ENCODE data around the gene SLC25A18. TPM values are rescaled to one million over a fixed set of nuclear protein-coding genes. Genes with fewer than 3 reads are reported as not detected.
"Not testable (repeated sequence)": the region's sequence is repeated elsewhere in the genome, so short reads cannot be mapped to it uniquely, and the experiment has no call there.

The SLC25A18 gene, protein sequence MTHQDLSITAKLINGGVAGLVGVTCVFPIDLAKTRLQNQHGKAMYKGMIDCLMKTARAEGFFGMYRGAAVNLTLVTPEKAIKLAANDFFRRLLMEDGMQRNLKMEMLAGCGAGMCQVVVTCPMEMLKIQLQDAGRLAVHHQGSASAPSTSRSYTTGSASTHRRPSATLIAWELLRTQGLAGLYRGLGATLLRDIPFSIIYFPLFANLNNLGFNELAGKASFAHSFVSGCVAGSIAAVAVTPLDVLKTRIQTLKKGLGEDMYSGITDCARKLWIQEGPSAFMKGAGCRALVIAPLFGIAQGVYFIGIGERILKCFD
- 10 to 100 TPM; 11.9 to 14.9 TPM for total RNA-seq
- 6.8 TPM for polyA plus RNA-seq (ENCODE audit: insufficient read depth, low read depth, low replicate concordance)
- long read RNA-seq, donor 1 = 0 reads
- long read RNA-seq, donor 2 = 0 reads

DNA sequence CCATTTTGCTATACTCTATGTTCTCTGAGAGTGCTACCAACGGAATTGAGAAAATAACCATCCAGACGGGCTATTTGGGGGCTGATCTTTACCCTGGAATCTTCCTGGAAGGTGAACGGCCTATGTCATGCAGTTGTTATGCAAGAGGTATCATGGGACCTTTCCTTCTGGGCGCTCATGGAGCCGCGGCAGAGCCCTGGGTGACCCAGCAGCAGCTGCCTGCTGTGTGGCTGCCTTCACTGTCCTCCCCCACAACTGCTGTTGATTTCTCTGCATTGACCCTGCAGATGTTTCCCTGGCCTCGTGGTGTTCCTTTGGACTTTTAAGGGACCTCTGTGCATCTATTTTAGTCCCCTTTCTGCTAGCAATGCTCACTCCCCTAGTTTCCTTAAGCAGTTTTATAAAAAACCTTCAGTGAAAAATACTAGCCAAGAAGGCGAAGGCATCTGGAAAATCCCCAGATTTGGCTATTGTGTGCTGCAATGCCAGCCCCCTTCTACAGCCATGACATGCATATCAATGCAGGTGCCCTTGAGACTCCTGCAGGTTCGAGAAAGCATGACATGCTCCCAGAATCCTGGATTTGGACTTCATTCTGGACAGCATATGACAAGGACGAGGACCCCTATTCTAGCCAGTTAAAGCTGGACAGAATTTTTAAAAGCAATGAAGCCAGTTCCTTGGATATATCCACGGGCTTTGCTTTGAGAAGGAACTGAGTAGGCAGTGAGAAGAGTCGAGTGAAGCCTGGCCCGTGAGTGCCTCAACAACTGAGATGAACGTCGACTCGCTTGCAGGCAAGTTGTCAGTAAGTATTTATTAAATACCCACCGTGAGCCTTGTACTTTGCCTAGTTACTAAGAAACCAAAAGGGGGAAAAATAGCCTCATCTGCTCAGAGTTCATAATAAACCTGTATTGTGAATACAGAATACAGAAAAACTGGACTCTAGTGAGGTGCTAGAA lies at the start of gene SLC25A18:
Gene SLC25A18 (plus strand): TSS at position 593 of the 965 bp plus-strand sequence. CDS start 16,447 bp downstream, outside the sequence.
- Histone ChIP-seq H3K4me1 (peaks cover 16% of the 10 kb centered on the region), H3K36me3 (ENCODE audit: low read depth, missing control alignments) (no peaks in the 10 kb centered on the region), H3K27ac (peak within 1 kb of the TSS; percentile 45 to 80), H3K9me3 (no peaks in the 10 kb centered on the region), H3K27me3 (no peaks in the 10 kb centered on the region), H3K4me3 (no peak within 1 kb of the TSS)
- DNase-seq = peak; percentile 67
- no peak for TF ChIP-seq POLR2A (IDR thresholded peaks at IDR 0.05)
- TF ChIP-seq, protein P1, sequence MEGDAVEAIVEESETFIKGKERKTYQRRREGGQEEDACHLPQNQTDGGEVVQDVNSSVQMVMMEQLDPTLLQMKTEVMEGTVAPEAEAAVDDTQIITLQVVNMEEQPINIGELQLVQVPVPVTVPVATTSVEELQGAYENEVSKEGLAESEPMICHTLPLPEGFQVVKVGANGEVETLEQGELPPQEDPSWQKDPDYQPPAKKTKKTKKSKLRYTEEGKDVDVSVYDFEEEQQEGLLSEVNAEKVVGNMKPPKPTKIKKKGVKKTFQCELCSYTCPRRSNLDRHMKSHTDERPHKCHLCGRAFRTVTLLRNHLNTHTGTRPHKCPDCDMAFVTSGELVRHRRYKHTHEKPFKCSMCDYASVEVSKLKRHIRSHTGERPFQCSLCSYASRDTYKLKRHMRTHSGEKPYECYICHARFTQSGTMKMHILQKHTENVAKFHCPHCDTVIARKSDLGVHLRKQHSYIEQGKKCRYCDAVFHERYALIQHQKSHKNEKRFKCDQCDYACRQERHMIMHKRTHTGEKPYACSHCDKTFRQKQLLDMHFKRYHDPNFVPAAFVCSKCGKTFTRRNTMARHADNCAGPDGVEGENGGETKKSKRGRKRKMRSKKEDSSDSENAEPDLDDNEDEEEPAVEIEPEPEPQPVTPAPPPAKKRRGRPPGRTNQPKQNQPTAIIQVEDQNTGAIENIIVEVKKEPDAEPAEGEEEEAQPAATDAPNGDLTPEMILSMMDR (IDR thresholded peaks at IDR 0.05) = peak in 2 of 3 experiments; percentile 9 to 11
- WGBS, 2 donors = 41 to 53% methylated on average over 17 of the region's 17 CpGs
- intact Hi-C loops (cut with DNase I; ENCODE audit: low total_unique reads) = no loop called here

DNA sequence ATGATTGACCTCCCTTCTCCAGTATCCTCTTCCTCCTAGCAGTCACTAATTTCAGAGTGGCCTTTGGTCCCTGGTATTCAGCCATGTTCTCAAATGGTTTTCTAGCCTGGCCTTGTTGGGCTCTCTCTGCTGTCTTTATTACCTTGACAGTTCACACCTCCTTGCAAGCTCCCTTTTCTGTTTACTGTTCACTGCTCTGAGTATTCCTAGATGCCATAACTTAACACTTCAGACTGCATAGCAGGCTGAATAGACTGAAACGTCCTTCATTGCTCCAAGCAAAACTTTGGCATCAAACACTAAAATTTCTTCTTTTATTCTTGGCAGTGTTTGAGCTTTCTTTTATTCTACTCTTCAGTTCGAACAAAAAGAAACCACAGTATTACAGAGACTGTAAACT lies 49.7 kb upstream of the SLC25A18 start:
- intact Hi-C loops (cut with DNase I; ENCODE audit: low total_unique reads) = no loop called here
- H3K36me3 ChIP-seq (ENCODE audit: low read depth, missing control alignments) = no peaks in the 10 kb centered on the region
- no peak overlapping the region for H3K4me3 ChIP-seq
- H3K27ac ChIP-seq = no peak overlapping the region
- WGBS, 2 donors = 49 to 55% methylated on average over 2 of the region's 2 CpGs
- H3K27me3 ChIP-seq = no peaks in the 10 kb centered on the region
- H3K9me3 ChIP-seq = no peaks in the 10 kb centered on the region
- H3K4me1 ChIP-seq = no peaks in the 10 kb centered on the region
- TF ChIP-seq, protein P1 (IDR thresholded peaks at IDR 0.05) = no peak
- TF ChIP-seq POLR2A (IDR thresholded peaks at IDR 0.05) = no peak
- no peak for DNase-seq

DNA sequence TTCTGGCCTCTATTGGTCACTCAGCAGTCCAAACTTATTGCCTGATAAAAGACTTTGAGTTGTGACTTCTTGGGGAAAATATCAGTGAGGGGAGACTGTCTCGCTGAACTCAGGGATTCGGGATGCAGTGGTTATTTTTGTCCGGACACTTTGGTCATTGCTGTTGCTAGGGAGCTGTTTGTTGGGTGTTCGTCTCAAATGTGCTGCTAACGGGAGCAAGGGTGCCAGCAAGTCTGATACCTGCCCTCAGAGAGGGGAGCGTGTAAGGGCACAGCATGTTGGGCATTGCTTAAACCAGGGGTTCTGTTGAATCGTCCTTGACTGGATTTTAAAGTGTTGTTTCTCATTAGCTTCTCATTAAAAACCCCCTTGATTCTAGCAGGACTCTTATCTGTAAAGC lies 49.2 kb upstream of the SLC25A18 start:
- Histone ChIP-seq H3K36me3 (ENCODE audit: low read depth, missing control alignments) (no peaks in the 10 kb centered on the region), H3K4me3 (no peak overlapping the region), H3K27ac (no peak overlapping the region), H3K27me3 (no peaks in the 10 kb centered on the region), H3K9me3 (no peaks in the 10 kb centered on the region), H3K4me1 (no peaks in the 10 kb centered on the region)
- DNase-seq = no peak
- no peak for TF ChIP-seq POLR2A (IDR thresholded peaks at IDR 0.05)
- TF ChIP-seq, protein P1 (IDR thresholded peaks at IDR 0.05) = no peak
- WGBS, 2 donors = 82 to 85% methylated on average over 7 of the region's 7 CpGs
- intact Hi-C loops (cut with DNase I; ENCODE audit: low total_unique reads) = no loop called here

DNA sequence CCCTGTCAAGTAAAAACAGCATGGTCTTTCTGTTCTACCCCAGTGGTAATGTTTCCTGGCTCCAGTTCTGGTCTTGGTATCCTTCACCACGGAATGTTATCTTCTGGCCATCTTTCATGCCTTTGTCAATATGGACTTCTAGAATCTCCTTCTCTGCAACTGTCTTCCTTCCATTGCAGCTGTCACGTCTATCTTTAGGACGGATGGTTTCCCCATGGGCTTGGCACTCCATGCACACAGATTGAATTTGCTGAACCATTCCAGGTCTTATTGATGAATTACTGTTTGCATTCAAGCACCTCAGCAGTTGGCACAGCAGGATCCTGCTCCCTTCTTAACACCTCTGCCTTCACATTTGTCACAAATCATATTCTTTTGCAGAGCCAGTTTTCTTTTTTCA lies 44.9 kb upstream of the SLC25A18 start:
- DNase-seq = no peak
- intact Hi-C loops (cut with DNase I; ENCODE audit: low total_unique reads) = no loop called here
- no peak overlapping the region for H3K4me3 ChIP-seq
- no peaks in the 10 kb centered on the region for H3K9me3 ChIP-seq
- TF ChIP-seq, protein P1 (IDR thresholded peaks at IDR 0.05) = no peak
- TF ChIP-seq POLR2A (IDR thresholded peaks at IDR 0.05) = no peak
- no peaks in the 10 kb centered on the region for H3K36me3 ChIP-seq (ENCODE audit: low read depth, missing control alignments)
- no peaks in the 10 kb centered on the region for H3K27me3 ChIP-seq
- H3K4me1 ChIP-seq = no peaks in the 10 kb centered on the region
- WGBS, 2 donors = 72 to 77% methylated on average over 3 of the region's 3 CpGs
- H3K27ac ChIP-seq = no peak overlapping the region

DNA sequence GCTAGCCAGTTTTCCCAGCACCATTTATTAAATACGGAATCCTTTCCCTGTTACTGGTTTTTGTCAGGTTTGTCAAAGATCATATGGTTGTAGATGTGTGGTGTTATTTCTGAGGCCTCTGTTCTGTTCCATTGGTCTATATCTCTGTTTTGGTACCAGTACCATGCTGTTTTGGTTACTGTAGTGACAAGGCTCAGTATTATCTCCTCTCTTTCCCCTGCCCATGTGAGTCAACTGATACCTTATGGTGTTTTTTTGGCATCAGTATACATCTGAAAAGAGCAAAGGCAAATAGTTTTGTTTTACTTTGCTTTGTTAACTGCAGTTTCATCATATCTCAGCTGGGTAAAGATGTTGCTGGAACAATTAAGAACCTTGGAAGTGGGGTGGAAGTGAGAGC lies 41.3 kb upstream of the SLC25A18 start:
- WGBS, 2 donors = 91 to 93% methylated on average over 1 of the region's 1 CpG
- H3K4me3 ChIP-seq; H3K36me3 ChIP-seq (ENCODE audit: low read depth, missing control alignments); H3K4me1 ChIP-seq; H3K27me3 ChIP-seq; DNase-seq; intact Hi-C loops (cut with DNase I; ENCODE audit: low total_unique reads); H3K9me3 ChIP-seq; H3K27ac ChIP-seq: not testable (repeated sequence)
